Fibroblast of lung (primary cell): ENCODE measurements around the gene CERS6. TPM values are rescaled to one million over a fixed set of nuclear protein-coding genes. Genes with fewer than 3 reads are reported as not detected.
A peak's percentile ranks its signal among the peaks of the same experiment; 100 is the strongest.

Source experiments
- DNase-seq, 2 donors: peaks; one replicate each; pipeline versions ENCODE4 v3.0.0 to v3.0.0-alpha.2; 2010; ENCODE audit warnings: low read depth in 2 of 2
- H2AFZ ChIP-seq: 2 replicates; pipeline ENCODE4 v1.5.1; 2012; ENCODE audit warnings: low read length, control low read depth, inconsistent platforms
- H3K27ac ChIP-seq: 2 replicates; pipeline ENCODE4 v1.5.1; 2011; ENCODE audit warnings: low read length, control low read depth; ENCODE audit not compliant: insufficient read depth
- H3K27me3 ChIP-seq: 2 replicates; pipeline ENCODE4 v1.5.1; 2011; ENCODE audit warnings: mild to moderate bottlenecking, low read length; ENCODE audit not compliant: control insufficient read depth, insufficient read depth
- H3K36me3 ChIP-seq: 2 replicates; pipeline ENCODE4 v1.5.1; 2011; ENCODE audit warnings: low read length; ENCODE audit not compliant: control insufficient read depth, insufficient read depth
- H3K4me1 ChIP-seq: 2 replicates; pipeline ENCODE4 v1.5.1; 2011; ENCODE audit warnings: low read length; ENCODE audit not compliant: control insufficient read depth, insufficient read depth; ENCODE audit errors: extremely low read depth
- H3K4me2 ChIP-seq: 2 replicates; pipeline ENCODE4 v1.5.1; 2011; ENCODE audit warnings: low read length, control low read depth; ENCODE audit not compliant: insufficient read depth; ENCODE audit errors: extremely low read depth
- H3K4me3 ChIP-seq, 4 experiments: fragments of 200-600 bp in 1 of 4; sonication (generic) in 1 of 4; replicated peaks in 1 of 4; 2 replicates each; pipeline ENCODE4 v1.5.1; 2011 to 2016; ENCODE audit warnings: low read length in 4 of 4, low read depth in 3 of 4, mild to moderate bottlenecking in 3 of 4, control low read depth in 2 of 4, inconsistent platforms in 1 of 4, mixed read lengths in 1 of 4; ENCODE audit not compliant: insufficient read depth in 1 of 4; ENCODE audit errors: control extremely low read depth in 1 of 4
- H3K79me2 ChIP-seq: 2 replicates; pipeline ENCODE4 v1.5.1; 2012; ENCODE audit warnings: mild to moderate bottlenecking, low read length, inconsistent platforms; ENCODE audit not compliant: control insufficient read depth, insufficient read depth
- H3K9ac ChIP-seq: 2 replicates; pipeline ENCODE4 v1.5.1; 2011; ENCODE audit warnings: mild to moderate bottlenecking, low read length, control low read depth; ENCODE audit not compliant: insufficient read depth
- H3K9me3 ChIP-seq: 2 replicates; pipeline ENCODE4 v1.5.1; 2012; ENCODE audit warnings: low read depth, low read length; ENCODE audit not compliant: control insufficient read depth, insufficient read depth
- H4K20me1 ChIP-seq: 2 replicates; pipeline ENCODE4 v1.5.1; 2011; ENCODE audit warnings: low read length; ENCODE audit not compliant: control insufficient read depth, insufficient read depth; ENCODE audit errors: extremely low read depth
- EZH2 ChIP-seq: IDR thresholded peaks from 2 replicates; pipeline ENCODE4 v1.5.1; 2012; ENCODE audit warnings: low read length, control low read depth, mild to moderate bottlenecking; ENCODE audit errors: missing control alignments
- polyA plus RNA-seq, 2 donors: library from polyadenylated mRNA; depleted of rRNA in 1 of 2; stranded (reverse) in 1 of 2; unstranded in 1 of 2; fragments of >200 nt; gene quantifications; 2 replicates each; pipeline ENCODE4 v1.2.1, GENCODE V29; 2011 to 2012; ENCODE audit warnings: missing spikeins in 1 of 2
- total RNA-seq: library from RNA; depleted of rRNA; stranded (reverse); fragments of >200 nt; gene quantifications from 2 replicates; pipeline ENCODE4 v1.2.1, GENCODE V29; 2014
- TF ChIP-seq, protein P1 (sequence below), 2 donors: IDR thresholded peaks in 1 of 2; conservative IDR thresholded peaks in 1 of 2; 1 replicate in 1 of 2; 2 replicates in 1 of 2; pipeline ENCODE4 v1.5.1; 2011 to 2012; ENCODE audit warnings: low read length in 2 of 2, control low read depth in 1 of 2, inconsistent platforms in 1 of 2, low read depth in 1 of 2, mild to moderate bottlenecking in 1 of 2

Gene CERS6
- total and polyA plus RNA-seq, 2 donors (not counting 1 experiment from before 2014, with no cell fraction given) = 7.2 to 16.5 TPM

DNA sequence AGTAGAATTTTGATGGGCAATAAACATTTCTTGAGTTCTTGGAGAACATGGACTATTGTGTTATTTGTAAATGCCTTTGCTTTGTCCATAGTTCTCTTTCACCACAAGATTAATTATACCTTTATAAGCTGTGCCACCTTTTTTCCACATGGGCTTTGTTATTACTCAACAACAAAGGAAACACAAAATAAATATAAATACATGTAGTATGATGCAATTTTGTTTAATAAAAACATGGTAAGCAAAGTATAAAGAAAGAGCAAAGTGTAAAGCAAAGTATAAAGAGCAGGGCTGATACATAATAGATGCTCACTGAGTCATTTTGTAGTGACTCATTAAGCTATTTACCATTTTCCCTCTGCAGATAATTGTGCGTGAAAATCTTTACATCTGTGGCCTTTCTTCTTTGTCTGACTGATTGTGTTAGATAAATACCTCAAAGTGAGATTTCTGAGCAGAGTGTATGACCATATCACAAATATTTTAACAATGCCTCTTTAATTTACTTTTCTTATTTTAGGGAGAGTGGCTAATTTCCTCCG lies 80.9 kb downstream of the CERS6 start:
- Histone ChIP-seq H3K27me3 (no peaks in the 10 kb centered on the region), H3K4me2 (no peak overlapping the region), H3K4me1 (no peaks in the 10 kb centered on the region), H3K4me3 (no peak overlapping the region), H4K20me1 (no peaks in the 10 kb centered on the region), H3K36me3 (no peaks in the 10 kb centered on the region), H3K9me3 (no peaks in the 10 kb centered on the region), H3K9ac (no peak overlapping the region), H2AFZ (no peak overlapping the region), H3K79me2 (no peaks in the 10 kb centered on the region), H3K27ac (no peak overlapping the region)
- peak in 1 of 2 donors; percentile 58 for DNase-seq
- no peak for TF ChIP-seq EZH2
- TF ChIP-seq, protein P1, sequence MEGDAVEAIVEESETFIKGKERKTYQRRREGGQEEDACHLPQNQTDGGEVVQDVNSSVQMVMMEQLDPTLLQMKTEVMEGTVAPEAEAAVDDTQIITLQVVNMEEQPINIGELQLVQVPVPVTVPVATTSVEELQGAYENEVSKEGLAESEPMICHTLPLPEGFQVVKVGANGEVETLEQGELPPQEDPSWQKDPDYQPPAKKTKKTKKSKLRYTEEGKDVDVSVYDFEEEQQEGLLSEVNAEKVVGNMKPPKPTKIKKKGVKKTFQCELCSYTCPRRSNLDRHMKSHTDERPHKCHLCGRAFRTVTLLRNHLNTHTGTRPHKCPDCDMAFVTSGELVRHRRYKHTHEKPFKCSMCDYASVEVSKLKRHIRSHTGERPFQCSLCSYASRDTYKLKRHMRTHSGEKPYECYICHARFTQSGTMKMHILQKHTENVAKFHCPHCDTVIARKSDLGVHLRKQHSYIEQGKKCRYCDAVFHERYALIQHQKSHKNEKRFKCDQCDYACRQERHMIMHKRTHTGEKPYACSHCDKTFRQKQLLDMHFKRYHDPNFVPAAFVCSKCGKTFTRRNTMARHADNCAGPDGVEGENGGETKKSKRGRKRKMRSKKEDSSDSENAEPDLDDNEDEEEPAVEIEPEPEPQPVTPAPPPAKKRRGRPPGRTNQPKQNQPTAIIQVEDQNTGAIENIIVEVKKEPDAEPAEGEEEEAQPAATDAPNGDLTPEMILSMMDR (conservative IDR thresholded peaks at IDR 0.05 in 1 of 2, IDR thresholded peaks at IDR 0.05 in 1 of 2; ENCODE audit: low read depth in 1 of 2, low read length in 2 of 2) = no peak

DNA sequence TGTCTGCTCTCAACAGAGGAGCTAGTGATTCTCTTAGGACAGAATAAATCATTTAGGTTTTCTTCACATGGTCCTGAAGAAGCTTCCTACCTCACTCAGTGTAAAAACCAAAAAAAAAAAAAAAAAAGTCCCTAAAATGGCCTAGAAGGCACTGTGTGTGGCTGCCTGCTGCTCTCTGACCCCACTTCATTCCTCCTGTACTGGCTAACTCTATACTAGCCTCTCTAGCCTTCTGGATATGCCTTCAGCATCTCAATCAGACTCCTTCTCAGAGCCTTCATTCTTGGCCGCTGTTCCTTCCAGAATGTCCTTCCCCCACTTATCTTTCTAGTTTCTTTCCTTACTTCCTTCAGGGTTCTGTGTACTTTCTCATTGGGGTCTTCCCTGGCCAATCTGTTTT lies 82.1 kb downstream of the CERS6 start:
- no peak overlapping the region for H2AFZ ChIP-seq
- H3K4me3 ChIP-seq = no peak overlapping the region
- H3K4me2 ChIP-seq = no peak overlapping the region
- H3K79me2 ChIP-seq = no peaks in the 10 kb centered on the region
- no peaks in the 10 kb centered on the region for H3K9me3 ChIP-seq
- no peaks in the 10 kb centered on the region for H3K36me3 ChIP-seq
- no peak for DNase-seq
- no peak overlapping the region for H3K27ac ChIP-seq
- no peak overlapping the region for H3K9ac ChIP-seq
- H3K27me3 ChIP-seq = no peaks in the 10 kb centered on the region
- H4K20me1 ChIP-seq = no peaks in the 10 kb centered on the region
- H3K4me1 ChIP-seq = no peaks in the 10 kb centered on the region
- no peak for TF ChIP-seq EZH2
- TF ChIP-seq, protein P1 (conservative IDR thresholded peaks at IDR 0.05 in 1 of 2, IDR thresholded peaks at IDR 0.05 in 1 of 2; ENCODE audit: low read depth in 1 of 2, low read length in 2 of 2) = no peak

DNA sequence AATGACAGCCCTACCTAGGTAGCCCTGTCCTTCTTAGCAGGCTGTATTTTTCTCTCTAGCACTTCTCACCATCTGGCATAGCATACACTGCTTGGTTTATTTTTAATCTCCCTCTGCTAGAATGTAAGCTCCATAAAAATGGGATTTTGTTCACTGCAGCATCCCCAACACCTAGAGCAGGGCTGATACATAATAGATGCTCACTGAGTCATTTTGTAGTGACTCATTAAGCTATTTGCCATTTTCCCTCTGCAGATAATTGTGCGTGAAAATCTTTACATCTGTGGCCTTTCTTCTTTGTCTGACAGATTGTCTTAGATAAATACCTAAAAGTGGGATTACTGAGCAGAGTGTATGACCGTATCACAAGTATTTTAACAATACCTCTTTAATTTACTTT lies 82.5 kb downstream of the CERS6 start:
- Histone ChIP-seq H3K4me2 (no peak overlapping the region), H4K20me1 (no peaks in the 10 kb centered on the region), H2AFZ (no peak overlapping the region), H3K27ac (no peak overlapping the region), H3K79me2 (no peaks in the 10 kb centered on the region), H3K9me3 (no peaks in the 10 kb centered on the region), H3K4me3 (no peak overlapping the region), H3K36me3 (no peaks in the 10 kb centered on the region), H3K27me3 (no peaks in the 10 kb centered on the region), H3K9ac (no peak overlapping the region), H3K4me1 (no peaks in the 10 kb centered on the region)
- DNase-seq = peak in 1 of 2 donors; percentile 60
- TF ChIP-seq EZH2 = no peak
- TF ChIP-seq, protein P1 (conservative IDR thresholded peaks at IDR 0.05 in 1 of 2, IDR thresholded peaks at IDR 0.05 in 1 of 2; ENCODE audit: low read depth in 1 of 2, low read length in 2 of 2) = no peak
